Ishikawa (cell line): ENCODE data around the gene PPP1R2B.

ENCODE experiments used
- CEBPB ChIP-seq: IDR thresholded peaks from 2 replicates; pipeline ENCODE4 v1.6.1; 2012
- CREB1 ChIP-seq: IDR thresholded peaks from 2 replicates; pipeline ENCODE4 v1.6.1; 2012; ENCODE audit warnings: low read depth
- EGR1 ChIP-seq: IDR thresholded peaks from 2 replicates; pipeline ENCODE4 v1.6.1; 2012
- EP300 ChIP-seq: IDR thresholded peaks from 2 replicates; pipeline ENCODE4 v1.6.1; 2012; ENCODE audit warnings: borderline replicate concordance
- MAX ChIP-seq: IDR thresholded peaks from 2 replicates; pipeline ENCODE4 v1.6.1; 2012
- NFIC ChIP-seq: IDR thresholded peaks from 2 replicates; pipeline ENCODE4 v1.6.1; 2012
- RAD21 ChIP-seq: IDR thresholded peaks from 2 replicates; pipeline ENCODE4 v1.6.1; 2012; ENCODE audit warnings: low read depth
- TAF1 ChIP-seq: IDR thresholded peaks from 2 replicates; pipeline ENCODE4 v1.6.1; 2012; ENCODE audit warnings: low read depth, mild to moderate bottlenecking
- TCF12 ChIP-seq: IDR thresholded peaks from 2 replicates; pipeline ENCODE4 v1.6.1; 2012; ENCODE audit warnings: low read depth
- TEAD4 ChIP-seq: IDR thresholded peaks from 2 replicates; pipeline ENCODE4 v1.6.1; 2012
- YY1 ChIP-seq: IDR thresholded peaks from 2 replicates; pipeline ENCODE4 v1.6.1; 2012; ENCODE audit warnings: low read depth
- ZBTB7A ChIP-seq: IDR thresholded peaks from 2 replicates; pipeline ENCODE4 v1.6.1; 2012; ENCODE audit warnings: low read depth

- TF ChIP-seq EGR1 (no peak), ZBTB7A (no peak), CREB1 (no peak), RAD21 (no peak), EP300 (no peak), TCF12 (no peak), TAF1 (no peak), CEBPB (no peak), NFIC (no peak), YY1 (no peak), MAX (no peak), TEAD4 (no peak)
These were observed 43.4 kb downstream of the PPP1R2B start for GRCh38 chr5:156893517-156893916.
